Subcutaneous adipose tissue (tissue), 4 donors: ENCODE measurements around the gene L2HGDH. TPM values are rescaled to one million over a fixed set of nuclear protein-coding genes. Genes with fewer than 3 reads are reported as not detected.

ENCODE experiments used
- total RNA-seq, 4 donors: library from RNA; depleted of rRNA; stranded (reverse); fragments of >200 nt; gene quantifications; one replicate each; pipeline ENCODE4 v1.1.0, GENCODE V29; 2016
- TF ChIP-seq, protein P1 (sequence below): fragments of 450-650 bp; IDR thresholded peaks from one replicate; pipeline ENCODE4 v1.5.1; 2016; ENCODE audit warnings: low read depth, mild to moderate bottlenecking, control low read depth, antibody characterized with exemption, moderate library complexity

The L2HGDH gene
- total RNA-seq, 4 donors from 2014 or later, result 3.1 to 6.7 (median 4.6) TPM

DNA sequence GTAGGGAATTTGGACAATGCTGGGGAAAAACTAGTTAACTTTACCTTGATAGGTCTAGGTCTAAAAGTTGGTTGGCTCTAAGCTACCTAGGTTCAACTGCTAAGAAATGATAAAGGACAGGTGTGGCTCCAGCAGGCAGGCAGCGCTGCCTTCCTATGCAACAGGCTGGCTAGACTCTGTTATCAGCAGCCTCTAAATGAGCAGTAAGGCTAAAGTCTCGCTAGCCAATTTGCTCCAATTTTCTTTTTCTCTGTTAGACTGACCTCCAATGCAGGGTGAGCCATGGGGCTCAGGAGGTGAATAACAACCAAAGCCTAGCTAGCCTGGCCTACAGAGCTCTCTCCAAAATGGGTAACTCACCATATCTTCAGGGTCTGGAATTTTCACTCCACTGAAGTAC lies 26.6 kb upstream of the L2HGDH start:
- TF ChIP-seq, protein P1, sequence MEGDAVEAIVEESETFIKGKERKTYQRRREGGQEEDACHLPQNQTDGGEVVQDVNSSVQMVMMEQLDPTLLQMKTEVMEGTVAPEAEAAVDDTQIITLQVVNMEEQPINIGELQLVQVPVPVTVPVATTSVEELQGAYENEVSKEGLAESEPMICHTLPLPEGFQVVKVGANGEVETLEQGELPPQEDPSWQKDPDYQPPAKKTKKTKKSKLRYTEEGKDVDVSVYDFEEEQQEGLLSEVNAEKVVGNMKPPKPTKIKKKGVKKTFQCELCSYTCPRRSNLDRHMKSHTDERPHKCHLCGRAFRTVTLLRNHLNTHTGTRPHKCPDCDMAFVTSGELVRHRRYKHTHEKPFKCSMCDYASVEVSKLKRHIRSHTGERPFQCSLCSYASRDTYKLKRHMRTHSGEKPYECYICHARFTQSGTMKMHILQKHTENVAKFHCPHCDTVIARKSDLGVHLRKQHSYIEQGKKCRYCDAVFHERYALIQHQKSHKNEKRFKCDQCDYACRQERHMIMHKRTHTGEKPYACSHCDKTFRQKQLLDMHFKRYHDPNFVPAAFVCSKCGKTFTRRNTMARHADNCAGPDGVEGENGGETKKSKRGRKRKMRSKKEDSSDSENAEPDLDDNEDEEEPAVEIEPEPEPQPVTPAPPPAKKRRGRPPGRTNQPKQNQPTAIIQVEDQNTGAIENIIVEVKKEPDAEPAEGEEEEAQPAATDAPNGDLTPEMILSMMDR, result no peak

DNA sequence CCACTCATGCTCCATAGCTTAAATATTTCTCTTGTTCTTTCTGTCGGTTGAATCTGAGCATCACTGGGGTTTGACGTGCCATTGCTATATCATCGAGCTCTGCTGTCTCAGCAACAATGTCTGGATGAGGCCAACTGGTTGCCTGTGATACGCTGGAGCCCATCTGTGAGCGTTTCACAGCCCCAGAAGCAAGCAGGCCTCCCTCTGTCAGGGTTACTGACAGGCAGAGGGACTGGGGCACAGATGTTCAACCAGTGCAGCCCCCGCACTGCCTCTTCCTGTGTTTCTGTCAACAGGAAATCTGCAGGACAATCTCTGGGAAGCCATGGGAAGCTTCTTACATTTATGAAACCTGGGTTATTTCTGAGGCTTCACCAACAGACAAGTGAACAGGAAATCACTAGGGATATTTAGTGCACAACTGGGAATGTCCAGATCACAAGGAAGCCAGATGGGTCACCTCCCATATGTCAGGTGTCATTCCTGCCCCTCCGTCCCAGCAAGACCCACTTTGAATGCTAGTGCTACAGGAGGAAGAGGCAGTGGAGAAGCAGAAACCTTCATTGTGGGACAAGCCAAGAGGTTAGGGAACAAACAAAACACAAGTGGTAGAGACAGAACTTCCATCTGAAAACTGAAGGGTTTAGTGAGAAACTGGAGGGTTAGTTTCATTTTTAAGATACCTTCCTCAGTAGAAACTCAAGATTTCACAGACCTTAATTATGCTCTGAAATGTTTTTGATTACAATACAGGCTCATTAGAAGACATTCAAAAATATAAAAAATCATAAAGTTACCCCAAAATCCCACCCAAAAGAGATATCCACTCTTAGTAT lies 24.2 kb upstream of the L2HGDH start:
- TF ChIP-seq, protein P1, result no peak

DNA sequence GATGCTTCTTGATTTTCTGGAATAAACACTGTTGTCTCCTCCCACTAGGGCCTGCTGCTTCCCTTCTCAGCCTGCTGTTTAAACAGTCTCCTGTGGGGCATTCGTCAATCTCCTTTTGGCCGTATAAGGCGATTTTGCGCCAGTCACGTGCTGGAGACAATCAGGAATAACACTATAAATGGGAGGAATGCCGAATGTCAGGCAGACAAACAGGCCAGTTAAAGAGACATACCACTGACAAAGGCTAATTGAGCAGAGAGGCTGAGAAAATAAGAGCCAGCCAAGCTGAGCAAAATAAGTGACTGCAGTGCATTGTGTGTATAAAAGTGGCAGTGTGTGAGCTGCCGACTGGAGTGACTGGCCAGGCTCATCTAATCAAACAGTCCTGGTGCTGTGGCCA lies 23.4 kb upstream of the L2HGDH start:
- TF ChIP-seq, protein P1, result no peak

DNA sequence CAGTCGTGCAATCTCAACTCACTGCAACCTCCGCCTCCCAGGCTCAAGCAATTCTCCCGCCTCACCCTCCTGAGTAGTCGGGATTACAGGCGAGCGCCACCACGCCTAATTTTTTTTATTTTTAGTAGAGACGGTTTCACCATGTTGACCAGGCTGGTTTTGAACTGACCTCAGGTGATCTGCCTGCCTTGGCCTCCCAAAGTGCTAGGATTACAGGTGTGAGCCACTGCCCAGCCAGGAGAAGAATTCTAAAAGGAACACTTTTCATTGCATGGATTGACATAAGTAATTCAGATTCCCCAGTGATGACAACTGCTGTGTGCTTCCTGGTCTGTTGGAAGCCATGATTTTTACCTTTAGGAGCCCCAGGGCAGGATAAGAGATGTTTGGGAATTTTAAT lies 22.2 kb upstream of the L2HGDH start:
- TF ChIP-seq, protein P1, result no peak

DNA sequence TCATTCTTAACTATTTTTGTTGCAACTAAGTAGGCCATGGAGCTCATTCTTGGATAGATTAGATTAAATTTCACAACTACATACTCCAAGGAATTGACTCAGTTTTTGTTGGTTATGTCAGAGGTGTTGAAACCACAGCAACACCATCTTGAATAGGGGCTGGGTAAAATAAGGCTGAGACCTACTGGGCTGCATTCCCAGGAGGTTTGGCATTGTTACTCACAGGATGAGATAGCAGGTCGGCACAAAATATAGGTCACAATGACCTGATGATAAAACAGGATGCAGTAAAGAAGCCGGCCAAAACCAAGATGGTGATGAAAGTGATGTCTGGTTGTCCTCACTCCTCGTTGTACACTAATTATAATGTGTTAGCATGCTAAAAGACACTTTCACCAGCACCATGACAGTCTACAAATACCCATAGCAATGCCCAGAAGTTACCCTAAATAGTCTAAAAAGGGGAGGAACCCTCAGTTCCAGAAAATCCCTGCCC lies 21.0 kb upstream of the L2HGDH start:
- TF ChIP-seq, protein P1, result no peak

DNA sequence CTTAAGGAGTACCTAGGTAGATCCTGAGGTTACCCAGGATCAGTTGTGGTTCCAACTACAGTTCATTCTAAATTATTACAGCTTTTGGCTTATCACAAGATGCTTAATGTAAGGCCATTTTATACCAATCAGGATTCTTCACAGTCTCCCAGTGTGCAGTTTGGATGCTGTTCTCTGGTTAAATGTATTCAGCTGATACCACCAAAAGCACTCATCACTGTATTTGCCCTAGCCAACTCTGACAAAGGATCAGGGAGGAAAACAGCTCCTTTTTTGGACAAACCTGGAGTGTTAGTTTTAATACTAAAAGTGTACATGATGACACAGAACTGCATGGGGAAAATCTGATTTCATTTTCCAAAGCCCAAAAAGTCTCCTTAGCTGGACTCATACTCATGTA lies 19.6 kb upstream of the L2HGDH start:
- TF ChIP-seq, protein P1, result no peak

DNA sequence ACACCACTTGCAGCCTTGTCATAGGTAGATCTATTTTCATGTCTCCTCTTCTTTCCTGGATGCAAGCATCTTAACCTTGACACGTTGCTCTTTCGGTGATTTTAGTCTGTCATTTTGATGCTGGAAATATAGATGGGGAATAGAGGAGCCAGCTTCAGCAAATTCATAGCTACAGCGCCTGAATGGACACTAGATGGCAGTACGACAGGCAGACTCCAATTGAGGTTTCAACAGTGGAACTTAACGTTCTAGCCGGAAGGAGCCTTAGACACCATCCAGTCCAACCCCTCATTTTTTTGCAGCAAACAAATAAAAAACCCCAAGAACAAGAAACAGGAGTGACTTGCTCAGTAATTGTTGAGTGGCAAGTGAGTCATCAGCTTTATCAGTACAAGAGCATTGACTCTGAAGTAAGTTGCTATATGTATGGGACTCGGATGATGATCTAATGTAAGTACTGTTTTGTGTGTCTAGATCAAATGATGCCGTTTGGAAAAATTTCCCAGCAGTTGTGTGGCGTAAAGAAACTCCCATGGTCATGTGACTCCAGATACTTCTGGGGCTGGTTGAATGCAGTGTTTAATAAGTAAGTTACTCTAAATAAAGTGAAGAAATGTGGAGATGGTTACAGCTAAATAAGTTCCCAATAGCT lies 9.1 kb upstream of the L2HGDH start:
- TF ChIP-seq, protein P1, result no peak
